ENCODE measurements around the gene MYLK. TPM values are rescaled to one million over a fixed set of nuclear protein-coding genes. Genes with fewer than 3 reads are reported as not detected.
"Not testable (repeated sequence)": the region's sequence is repeated elsewhere in the genome, so short reads cannot be mapped to it uniquely, and the experiment has no call there.

MYLK gene
- total RNA-seq, 2 experiments from 2014 or later = 0.22 TPM; not detected in 1

DNA sequence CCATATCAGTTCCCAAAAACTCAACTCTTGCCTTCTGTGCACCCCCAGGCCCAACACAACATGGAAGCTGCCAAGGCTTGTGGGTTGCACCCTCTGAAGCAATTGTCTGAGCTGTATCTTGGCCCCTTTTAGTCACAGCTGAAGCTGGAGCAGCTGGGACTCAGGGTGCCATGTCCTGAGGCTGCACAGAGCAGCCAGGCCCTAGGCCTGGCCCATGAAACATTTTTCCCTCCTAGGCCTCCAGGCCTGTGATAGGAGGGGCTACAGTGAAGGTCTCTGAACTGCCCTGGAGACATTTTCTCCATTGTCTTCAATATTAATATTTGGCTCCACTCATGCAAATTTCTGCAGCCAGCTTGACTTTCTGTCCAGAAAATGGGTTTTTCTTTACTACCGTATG, 8.1 kb upstream of the MYLK start:
- Mint-ChIP-seq H3K4me3 (no peak overlapping the region), H3K9me3 (peaks cover 10% of the 10 kb centered on the region), H3K36me3 (ENCODE audit: low read depth) (no peaks in the 10 kb centered on the region), H3K4me1 (ENCODE audit: low read depth) (no peaks in the 10 kb centered on the region), H3K27ac (no peak overlapping the region), H3K27me3 (peaks cover 38% of the 10 kb centered on the region)
- Histone ChIP-seq H3K4me3 (ENCODE audit: low read length) (no peak overlapping the region), H3K27me3 (ENCODE audit: control insufficient read depth in 1 of 2, insufficient read depth in 2 of 2, low read length in 2 of 2) (peaks cover 2 to 6% of the 10 kb centered on the region in 2 experiments), H3K4me1 (ENCODE audit: insufficient read depth, low read length) (no peaks in the 10 kb centered on the region), H3K36me3 (ENCODE audit: insufficient read depth, low read length) (no peaks in the 10 kb centered on the region), H3K27ac (ENCODE audit: low read depth in 1 of 2, low read length in 2 of 2) (no peak overlapping the region), H3K9me3 (ENCODE audit: control insufficient read depth in 1 of 2, insufficient read depth in 1 of 2, low read length in 2 of 2) (peaks cover 10 to 13% of the 10 kb centered on the region in 2 experiments)
- DNase-seq = no peak
- TF ChIP-seq, protein P1, sequence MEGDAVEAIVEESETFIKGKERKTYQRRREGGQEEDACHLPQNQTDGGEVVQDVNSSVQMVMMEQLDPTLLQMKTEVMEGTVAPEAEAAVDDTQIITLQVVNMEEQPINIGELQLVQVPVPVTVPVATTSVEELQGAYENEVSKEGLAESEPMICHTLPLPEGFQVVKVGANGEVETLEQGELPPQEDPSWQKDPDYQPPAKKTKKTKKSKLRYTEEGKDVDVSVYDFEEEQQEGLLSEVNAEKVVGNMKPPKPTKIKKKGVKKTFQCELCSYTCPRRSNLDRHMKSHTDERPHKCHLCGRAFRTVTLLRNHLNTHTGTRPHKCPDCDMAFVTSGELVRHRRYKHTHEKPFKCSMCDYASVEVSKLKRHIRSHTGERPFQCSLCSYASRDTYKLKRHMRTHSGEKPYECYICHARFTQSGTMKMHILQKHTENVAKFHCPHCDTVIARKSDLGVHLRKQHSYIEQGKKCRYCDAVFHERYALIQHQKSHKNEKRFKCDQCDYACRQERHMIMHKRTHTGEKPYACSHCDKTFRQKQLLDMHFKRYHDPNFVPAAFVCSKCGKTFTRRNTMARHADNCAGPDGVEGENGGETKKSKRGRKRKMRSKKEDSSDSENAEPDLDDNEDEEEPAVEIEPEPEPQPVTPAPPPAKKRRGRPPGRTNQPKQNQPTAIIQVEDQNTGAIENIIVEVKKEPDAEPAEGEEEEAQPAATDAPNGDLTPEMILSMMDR (IDR thresholded peaks at IDR 0.05) = no peak
- no peak for ATAC-seq (ENCODE audit: poor library complexity)
- ChIA-PET POLR2A (no interaction called here), CTCF (no interaction called here)
- intact Hi-C loops (cut with DNase I, micrococcal nuclease) = no loop called here

DNA sequence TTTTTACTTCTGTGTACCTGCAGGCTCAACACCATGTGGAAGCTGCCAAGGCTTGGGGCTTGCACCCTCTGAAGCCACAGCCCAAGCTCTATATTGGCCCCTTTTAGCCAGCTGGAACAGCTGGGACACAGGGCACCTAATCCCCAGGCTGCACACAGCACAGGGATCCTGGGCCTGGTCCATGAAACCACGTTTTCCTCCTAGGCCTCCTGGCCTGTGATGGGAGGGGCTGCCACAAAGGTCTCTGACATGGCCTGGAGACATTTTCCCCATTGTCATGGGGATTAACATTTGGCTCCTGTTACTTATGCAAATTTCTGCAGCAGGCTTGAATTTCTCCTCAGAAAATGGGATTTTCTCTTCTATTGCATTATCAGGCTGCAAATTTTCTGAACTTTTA, 6.9 kb upstream of the MYLK start:
- peaks cover 37% of the 10 kb centered on the region for H3K27me3 Mint-ChIP-seq
- CTCF ChIA-PET; H3K4me3 ChIP-seq (ENCODE audit: low read length); DNase-seq; H3K27ac ChIP-seq (ENCODE audit: low read depth in 1 of 2, low read length in 2 of 2); H3K27ac Mint-ChIP-seq; H3K9me3 Mint-ChIP-seq; H3K36me3 Mint-ChIP-seq (ENCODE audit: low read depth); H3K36me3 ChIP-seq (ENCODE audit: insufficient read depth, low read length); POLR2A ChIA-PET; H3K4me1 ChIP-seq (ENCODE audit: insufficient read depth, low read length); H3K4me3 Mint-ChIP-seq; intact Hi-C loops (cut with DNase I, micrococcal nuclease); H3K4me1 Mint-ChIP-seq (ENCODE audit: low read depth); ATAC-seq (ENCODE audit: poor library complexity): not testable (repeated sequence)
- Histone ChIP-seq H3K27me3 (ENCODE audit: control insufficient read depth in 1 of 2, insufficient read depth in 2 of 2, low read length in 2 of 2) (peaks cover 5 to 11% of the 10 kb centered on the region in 2 experiments), H3K9me3 (ENCODE audit: control insufficient read depth in 1 of 2, insufficient read depth in 1 of 2, low read length in 2 of 2) (peaks cover 10 to 13% of the 10 kb centered on the region in 2 experiments)

DNA sequence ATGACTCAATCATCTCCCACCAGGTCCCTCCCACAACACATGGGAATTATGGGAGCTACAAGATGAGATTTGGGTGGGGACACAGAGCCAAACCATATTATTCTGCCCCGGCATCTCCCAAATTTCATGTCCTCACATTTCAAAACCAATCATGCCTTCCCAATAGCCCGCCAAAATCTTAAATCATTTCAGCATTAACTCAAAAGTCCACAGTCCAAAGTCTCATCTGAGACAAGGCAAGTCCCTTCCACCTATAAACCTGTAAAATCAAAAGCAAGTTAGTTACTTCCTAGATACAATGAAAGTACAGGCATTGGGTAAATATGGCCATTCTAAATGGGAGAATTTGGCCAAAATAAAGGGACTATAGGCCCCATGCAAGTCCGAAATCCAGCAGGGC, 6.0 kb upstream of the MYLK start:
- peaks cover 10 to 13% of the 10 kb centered on the region in 2 experiments for H3K9me3 ChIP-seq (ENCODE audit: control insufficient read depth in 1 of 2, insufficient read depth in 1 of 2, low read length in 2 of 2)
- H3K4me3 Mint-ChIP-seq; H3K36me3 Mint-ChIP-seq (ENCODE audit: low read depth); H3K4me1 Mint-ChIP-seq (ENCODE audit: low read depth); ATAC-seq (ENCODE audit: poor library complexity); DNase-seq; CTCF ChIA-PET; H3K4me3 ChIP-seq (ENCODE audit: low read length); POLR2A ChIA-PET; H3K27ac ChIP-seq (ENCODE audit: low read depth in 1 of 2, low read length in 2 of 2); intact Hi-C loops (cut with DNase I, micrococcal nuclease); H3K9me3 Mint-ChIP-seq; H3K4me1 ChIP-seq (ENCODE audit: insufficient read depth, low read length); H3K36me3 ChIP-seq (ENCODE audit: insufficient read depth, low read length); H3K27ac Mint-ChIP-seq: not testable (repeated sequence)
- peaks cover 6 to 11% of the 10 kb centered on the region in 2 experiments for H3K27me3 ChIP-seq (ENCODE audit: control insufficient read depth in 1 of 2, insufficient read depth in 2 of 2, low read length in 2 of 2)
- peaks cover 41% of the 10 kb centered on the region for H3K27me3 Mint-ChIP-seq

DNA sequence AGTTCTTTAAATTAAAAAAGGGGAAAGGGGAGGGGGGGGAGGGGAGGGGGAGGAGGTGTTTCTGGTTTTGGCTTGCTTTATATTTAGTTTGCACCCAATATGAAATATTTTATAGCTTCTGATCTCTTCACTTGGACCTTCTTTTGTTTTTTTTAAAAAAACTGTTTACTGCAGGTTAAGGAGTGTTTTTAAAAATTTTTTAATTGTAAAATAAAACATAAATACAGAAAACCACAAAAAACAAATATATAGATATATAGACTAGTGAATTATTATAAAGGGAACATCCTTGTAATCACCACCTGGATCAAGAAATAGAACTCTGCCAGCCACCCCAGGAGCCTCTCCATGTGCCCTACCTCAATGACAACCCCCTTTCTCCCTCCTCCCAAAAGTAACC, 861 bp upstream of the MYLK start:
- Mint-ChIP-seq H3K36me3 (ENCODE audit: low read depth) (no peaks in the 10 kb centered on the region), H3K27me3 (peaks cover 74% of the 10 kb centered on the region), H3K9me3 (peaks cover 2% of the 10 kb centered on the region), H3K4me3 (no peak overlapping the region), H3K4me1 (ENCODE audit: low read depth) (peaks cover 14% of the 10 kb centered on the region), H3K27ac (no peak overlapping the region)
- H3K4me1 ChIP-seq (ENCODE audit: insufficient read depth, low read length) = peaks cover 11% of the 10 kb centered on the region
- H3K4me3 ChIP-seq (ENCODE audit: low read length) = no peak overlapping the region
- ATAC-seq (ENCODE audit: poor library complexity) = no peak
- peaks cover 20 to 36% of the 10 kb centered on the region in 2 experiments for H3K27me3 ChIP-seq (ENCODE audit: control insufficient read depth in 1 of 2, insufficient read depth in 2 of 2, low read length in 2 of 2)
- TF ChIP-seq, protein P1 (IDR thresholded peaks at IDR 0.05) = no peak
- no peak overlapping the region for H3K27ac ChIP-seq (ENCODE audit: low read depth in 1 of 2, low read length in 2 of 2)
- H3K36me3 ChIP-seq (ENCODE audit: insufficient read depth, low read length) = no peaks in the 10 kb centered on the region
- CTCF ChIA-PET = no interaction called here
- POLR2A ChIA-PET = no interaction called here
- no peak for DNase-seq
- H3K9me3 ChIP-seq (ENCODE audit: control insufficient read depth in 1 of 2, insufficient read depth in 1 of 2, low read length in 2 of 2) = peaks cover 0 to 4% of the 10 kb centered on the region in 2 experiments
- intact Hi-C loops (cut with DNase I, micrococcal nuclease) = no loop called here
